CD4-positive, alpha-beta T cell treated with Interleukin-6 for 4 hours (primary cell): ENCODE results near the gene KLHL40.
"Not testable (repeated sequence)": the region's sequence is repeated elsewhere in the genome, so short reads cannot be mapped to it uniquely, and the experiment has no call there.

ENCODE experiments used
- DNase-seq: peaks from one replicate; pipeline ENCODE4 v3.0.0-alpha.2; 2020; ENCODE audit warnings: mixed read lengths

Gene KLHL40

GRCh38 chr3:42705058-42705767 lies 19.9 kb downstream of the KLHL40 start:
- DNase-seq, result no peak

- DNase-seq, result no peak
Measured at GRCh38 chr3:42705962-42706585, 20.7 kb downstream of the KLHL40 start.

GRCh38 chr3:42706721-42707619 lies 21.6 kb downstream of the KLHL40 start:
- no peak for DNase-seq

GRCh38 chr3:42707620-42708355 lies 22.5 kb downstream of the KLHL40 start:
- no peak for DNase-seq

- DNase-seq, result no peak
Measured at GRCh38 chr3:42708611-42709151, 23.3 kb downstream of the KLHL40 start.

- no peak for DNase-seq
Measured at GRCh38 chr3:42709621-42710020, 24.3 kb downstream of the KLHL40 start.

- no peak for DNase-seq
Measured at GRCh38 chr3:42710323-42711021, 25.1 kb downstream of the KLHL40 start.

- DNase-seq, result no peak
Measured at GRCh38 chr3:42711491-42712343, 26.4 kb downstream of the KLHL40 start.

GRCh38 chr3:42712344-42712648 lies 27.0 kb downstream of the KLHL40 start:
- no peak for DNase-seq

GRCh38 chr3:42712688-42713372 lies 27.5 kb downstream of the KLHL40 start:
- no peak for DNase-seq

GRCh38 chr3:42713747-42714146 lies 28.4 kb downstream of the KLHL40 start:
- DNase-seq, result no peak

- no peak for DNase-seq
Measured at GRCh38 chr3:42714171-42714852, 29.0 kb downstream of the KLHL40 start.

GRCh38 chr3:42717306-42717705 lies 32.0 kb downstream of the KLHL40 start:
- no peak for DNase-seq

- no peak for DNase-seq
Measured at GRCh38 chr3:42718338-42718737, 33.0 kb downstream of the KLHL40 start.

GRCh38 chr3:42719002-42719401 lies 33.7 kb downstream of the KLHL40 start:
- no peak for DNase-seq

GRCh38 chr3:42720126-42720525 lies 34.8 kb downstream of the KLHL40 start:
- no peak for DNase-seq

GRCh38 chr3:42721690-42722089 lies 36.4 kb downstream of the KLHL40 start:
- no peak for DNase-seq

GRCh38 chr3:42722442-42722841 lies 37.1 kb downstream of the KLHL40 start:
- DNase-seq, result not testable (repeated sequence)

GRCh38 chr3:42723219-42723618 lies 37.9 kb downstream of the KLHL40 start:
- no peak for DNase-seq

GRCh38 chr3:42725454-42725853 lies 40.1 kb downstream of the KLHL40 start:
- DNase-seq, result no peak
